Peyer's patch (tissue), 4 donors: ENCODE measurements around the gene ANAPC16. TPM values are rescaled to one million over a fixed set of nuclear protein-coding genes. Genes with fewer than 3 reads are reported as not detected.
A peak's percentile ranks its signal among the peaks of the same experiment; 100 is the strongest.

Experiments used
- DNase-seq, 3 donors: peaks; one replicate each; pipeline ENCODE4 v3.0.0-alpha.2; 2017 to 2019
- H3K27ac ChIP-seq, 4 donors: fragments of 200-600 bp; sonication (generic); one replicate each; pipeline ENCODE4 v1.5.1; 2016 to 2019
- H3K27me3 ChIP-seq, 2 donors: fragments of 200-600 bp; sonication (generic); one replicate each; pipeline ENCODE4 v1.5.1; 2019
- H3K36me3 ChIP-seq, 3 donors: fragments of 200-600 bp; sonication (generic); one replicate each; pipeline ENCODE4 v1.5.1; 2016 to 2019
- H3K4me1 ChIP-seq, 4 donors: fragments of 200-600 bp; sonication (generic); one replicate each; pipeline ENCODE4 v1.5.1; 2016 to 2019
- H3K4me3 ChIP-seq, 4 donors: fragments of 200-600 bp; sonication (generic); 1 replicate in 3 of 4; 2 replicates in 1 of 4; pipeline ENCODE4 v1.5.1; 2016 to 2019; ENCODE audit warnings: mild to moderate bottlenecking in 1 of 4
- H3K9me3 ChIP-seq, 4 donors: fragments of 200-600 bp; sonication (generic); one replicate each; pipeline ENCODE4 v1.5.1; 2016 to 2019; ENCODE audit warnings: mild to moderate bottlenecking in 1 of 4
- POLR2A ChIP-seq, 2 donors: fragments of 450-650 bp; IDR thresholded peaks; one replicate each; pipeline ENCODE4 v1.5.1; 2017; ENCODE audit warnings: antibody characterized with exemption in 2 of 2, mild to moderate bottlenecking in 2 of 2, moderate library complexity in 2 of 2
- total RNA-seq, 4 donors: library from RNA; depleted of rRNA; stranded (reverse); fragments of >200 nt; gene quantifications; one replicate each; pipeline ENCODE4 v1.1.0, GENCODE V29; 2016
- TF ChIP-seq, protein P1 (sequence below), 6 experiments: fragments of 450-650 bp in 4 of 6; fragments of 200-600 bp in 2 of 6; sonication (generic) in 1 of 6; IDR thresholded peaks; one replicate each; pipeline ENCODE4 v1.5.1; 2017 to 2019; ENCODE audit warnings: antibody characterized with exemption in 6 of 6, mild to moderate bottlenecking in 3 of 6, moderate library complexity in 1 of 6

ANAPC16 gene
- total RNA-seq, 4 donors from 2014 or later = 55.0 to 73.4 (median 60.6) TPM

DNA sequence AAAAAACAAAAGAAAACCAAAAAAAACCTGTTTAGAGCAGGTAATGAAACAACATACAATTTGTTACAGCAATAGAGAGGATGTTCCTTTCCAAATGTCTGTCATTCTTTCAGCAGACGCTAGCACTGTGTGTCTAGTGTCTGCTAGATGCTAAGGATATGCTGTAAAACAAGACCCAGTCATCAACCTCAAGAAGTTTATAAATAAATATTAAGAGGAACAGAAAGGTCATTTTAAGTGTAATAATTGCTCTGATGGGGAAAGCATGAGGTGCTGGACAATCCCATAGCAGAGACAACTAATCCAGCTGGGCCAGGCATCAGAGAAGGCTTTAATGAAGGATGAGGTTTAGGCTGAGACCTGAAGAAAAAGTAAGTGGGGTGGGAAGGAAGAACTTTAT lies 23.6 kb downstream of the ANAPC16 start:
- H3K9me3 ChIP-seq = no peaks in the 10 kb centered on the region
- H3K27ac ChIP-seq = no peak overlapping the region
- TF ChIP-seq, protein P1, sequence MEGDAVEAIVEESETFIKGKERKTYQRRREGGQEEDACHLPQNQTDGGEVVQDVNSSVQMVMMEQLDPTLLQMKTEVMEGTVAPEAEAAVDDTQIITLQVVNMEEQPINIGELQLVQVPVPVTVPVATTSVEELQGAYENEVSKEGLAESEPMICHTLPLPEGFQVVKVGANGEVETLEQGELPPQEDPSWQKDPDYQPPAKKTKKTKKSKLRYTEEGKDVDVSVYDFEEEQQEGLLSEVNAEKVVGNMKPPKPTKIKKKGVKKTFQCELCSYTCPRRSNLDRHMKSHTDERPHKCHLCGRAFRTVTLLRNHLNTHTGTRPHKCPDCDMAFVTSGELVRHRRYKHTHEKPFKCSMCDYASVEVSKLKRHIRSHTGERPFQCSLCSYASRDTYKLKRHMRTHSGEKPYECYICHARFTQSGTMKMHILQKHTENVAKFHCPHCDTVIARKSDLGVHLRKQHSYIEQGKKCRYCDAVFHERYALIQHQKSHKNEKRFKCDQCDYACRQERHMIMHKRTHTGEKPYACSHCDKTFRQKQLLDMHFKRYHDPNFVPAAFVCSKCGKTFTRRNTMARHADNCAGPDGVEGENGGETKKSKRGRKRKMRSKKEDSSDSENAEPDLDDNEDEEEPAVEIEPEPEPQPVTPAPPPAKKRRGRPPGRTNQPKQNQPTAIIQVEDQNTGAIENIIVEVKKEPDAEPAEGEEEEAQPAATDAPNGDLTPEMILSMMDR (IDR thresholded peaks at IDR 0.05) = no peak
- TF ChIP-seq POLR2A (IDR thresholded peaks at IDR 0.05) = no peak
- H3K36me3 ChIP-seq = peaks cover 0 to 29% (median 0%) of the 10 kb centered on the region in 3 donors
- no peak overlapping the region for H3K4me3 ChIP-seq
- H3K27me3 ChIP-seq = no peaks in the 10 kb centered on the region
- peaks cover 0 to 28% (median 14%) of the 10 kb centered on the region in 4 donors for H3K4me1 ChIP-seq
- DNase-seq = no peak

DNA sequence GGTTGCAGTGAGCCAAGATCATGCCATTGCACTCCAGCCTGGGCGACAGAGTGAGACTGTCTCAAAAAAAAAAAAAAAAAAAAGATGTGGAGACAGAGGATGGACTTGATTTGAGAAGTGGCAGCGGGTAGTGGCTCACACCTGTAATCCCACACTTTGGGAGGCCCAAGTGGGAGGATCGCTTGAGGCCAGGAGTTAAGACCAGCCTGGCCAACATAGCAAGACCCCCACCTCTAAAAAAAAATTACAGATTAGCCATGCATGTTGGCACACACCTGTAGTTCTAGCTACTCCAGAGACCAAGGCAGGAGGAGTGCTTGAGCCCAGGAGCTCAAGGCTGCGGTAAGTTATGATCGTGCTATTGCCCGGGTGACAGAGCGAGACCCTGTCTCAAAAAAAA lies 24.6 kb downstream of the ANAPC16 start:
- Histone ChIP-seq H3K9me3 (no peaks in the 10 kb centered on the region), H3K27me3 (no peaks in the 10 kb centered on the region), H3K36me3 (peaks cover 0 to 20% (median 0%) of the 10 kb centered on the region in 3 donors), H3K27ac (no peak overlapping the region), H3K4me1 (peaks cover 0 to 38% (median 20%) of the 10 kb centered on the region in 4 donors), H3K4me3 (no peak overlapping the region)
- DNase-seq = no peak
- TF ChIP-seq POLR2A (IDR thresholded peaks at IDR 0.05) = no peak
- TF ChIP-seq, protein P1 (IDR thresholded peaks at IDR 0.05) = no peak

DNA sequence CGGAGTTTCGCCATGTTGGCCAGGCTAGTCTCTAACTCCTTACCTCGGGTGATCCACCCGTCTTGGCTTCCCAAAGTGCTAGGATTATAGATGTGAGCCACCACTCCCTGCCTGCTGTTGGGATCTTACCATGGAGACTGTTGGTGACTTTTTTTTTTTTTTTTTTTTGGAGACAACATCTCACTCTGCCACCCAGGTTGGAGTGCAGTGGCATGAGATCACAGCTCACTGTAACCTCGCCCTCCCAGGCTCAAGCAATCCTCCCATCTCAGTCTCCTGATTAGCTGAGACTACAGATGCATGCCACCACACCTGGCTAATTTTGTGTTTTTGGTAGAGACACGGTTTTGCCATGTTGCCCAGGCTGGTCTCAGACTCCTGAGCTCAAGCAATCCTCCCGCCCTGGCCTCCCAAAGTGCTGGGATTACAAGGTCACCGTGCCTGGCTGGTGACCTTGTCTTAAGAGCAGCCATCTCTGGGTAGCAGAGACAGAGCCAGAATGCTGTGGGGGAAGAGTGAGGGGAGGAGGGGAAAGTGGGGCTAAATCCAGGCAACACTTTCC lies 26.0 kb downstream of the ANAPC16 start:
- TF ChIP-seq, protein P1 (IDR thresholded peaks at IDR 0.05) = no peak
- TF ChIP-seq POLR2A (IDR thresholded peaks at IDR 0.05) = no peak
- no peak overlapping the region for H3K4me3 ChIP-seq
- no peaks in the 10 kb centered on the region for H3K27me3 ChIP-seq
- peaks cover 0 to 6% (median 0%) of the 10 kb centered on the region in 3 donors for H3K36me3 ChIP-seq
- peak overlapping the region; percentile 31 to 94 (median 54) for H3K27ac ChIP-seq
- DNase-seq = no peak
- no peaks in the 10 kb centered on the region for H3K9me3 ChIP-seq
- peaks cover 0 to 52% (median 29%) of the 10 kb centered on the region in 4 donors for H3K4me1 ChIP-seq

DNA sequence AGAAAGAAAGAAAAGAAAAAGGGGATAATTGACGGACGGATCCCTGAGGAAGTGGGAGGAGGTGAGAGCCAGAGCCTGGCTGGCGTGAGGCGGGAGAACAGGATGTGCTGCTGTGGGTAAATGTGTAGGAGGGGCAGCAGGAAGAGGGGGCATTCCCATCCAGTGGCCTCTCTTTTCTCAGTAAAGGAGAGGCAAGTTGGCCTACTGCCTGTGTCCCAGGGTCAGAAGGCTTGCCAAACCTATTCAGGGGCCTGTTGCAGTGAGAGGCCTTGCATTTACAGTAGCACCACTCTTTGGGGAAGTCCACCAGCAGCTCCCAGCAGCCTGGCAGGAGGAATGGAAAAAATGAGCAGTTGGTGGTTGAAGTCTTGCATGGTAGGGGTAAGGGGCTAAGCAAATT lies 26.9 kb downstream of the ANAPC16 start:
- Histone ChIP-seq H3K27ac (peak overlapping the region; percentile 78 to 94 (median 84)), H3K36me3 (no peaks in the 10 kb centered on the region), H3K9me3 (no peaks in the 10 kb centered on the region), H3K4me3 (no peak overlapping the region), H3K27me3 (no peaks in the 10 kb centered on the region), H3K4me1 (peaks cover 4 to 61% (median 36%) of the 10 kb centered on the region in 4 donors)
- peak in 1 of 3 donors; percentile 62 for DNase-seq
- TF ChIP-seq, protein P1 (IDR thresholded peaks at IDR 0.05) = no peak
- TF ChIP-seq POLR2A (IDR thresholded peaks at IDR 0.05) = no peak

DNA sequence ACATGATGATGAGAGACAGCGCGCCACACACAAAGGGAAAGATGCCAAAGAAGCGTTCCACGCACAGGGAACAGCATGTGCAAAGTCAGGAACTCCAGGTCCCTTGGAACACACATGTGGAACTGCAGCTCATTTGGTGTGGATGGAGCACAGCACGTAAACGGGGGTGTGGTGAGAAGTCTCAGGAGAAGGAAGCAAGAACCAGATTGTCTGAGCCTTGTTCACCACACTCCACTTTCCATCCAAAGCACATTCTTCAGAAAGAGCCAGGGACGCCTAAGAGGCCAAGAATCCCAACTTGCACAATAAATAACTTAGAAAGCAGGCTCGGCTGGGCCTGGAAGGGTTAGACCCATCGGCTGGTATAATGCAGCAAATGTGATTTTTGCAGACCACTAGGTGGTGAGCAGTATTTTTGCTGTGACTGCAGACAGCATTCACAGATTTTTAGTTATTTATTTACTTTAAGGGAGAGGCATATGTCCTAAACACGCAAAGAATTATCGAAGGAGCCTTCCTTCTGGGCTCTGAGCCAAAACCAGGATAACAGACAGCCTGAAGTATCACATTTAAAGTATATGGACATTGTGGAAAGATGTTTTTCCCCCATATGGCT lies 28.1 kb downstream of the ANAPC16 start:
- no peaks in the 10 kb centered on the region for H3K27me3 ChIP-seq
- H3K36me3 ChIP-seq = no peaks in the 10 kb centered on the region
- peak in 2 of 3 donors; percentile 34 to 70 for DNase-seq
- no peaks in the 10 kb centered on the region for H3K9me3 ChIP-seq
- no peak for TF ChIP-seq POLR2A (IDR thresholded peaks at IDR 0.05)
- TF ChIP-seq, protein P1 (IDR thresholded peaks at IDR 0.05) = peak in 5 of 6 experiments; percentile 22 to 65 (median 51)
- H3K4me1 ChIP-seq = peaks cover 7 to 72% (median 41%) of the 10 kb centered on the region in 4 donors
- no peak overlapping the region for H3K4me3 ChIP-seq
- peak overlapping the region; percentile 78 to 94 (median 84) for H3K27ac ChIP-seq
